Stimulated activated CD4-positive, alpha-beta T cell treated with anti-CD3 and anti-CD28 coated beads, Interleukin-1b, Interleukin-23, amount 100 ng/mL, for 1 hour (primary cell): ENCODE data around the gene MEGF6.

Source experiments
- DNase-seq, 2 donors: peaks; one replicate each; pipeline ENCODE4 v3.0.0-alpha.2; 2020; ENCODE audit warnings: low read depth in 2 of 2

Gene MEGF6

DNA sequence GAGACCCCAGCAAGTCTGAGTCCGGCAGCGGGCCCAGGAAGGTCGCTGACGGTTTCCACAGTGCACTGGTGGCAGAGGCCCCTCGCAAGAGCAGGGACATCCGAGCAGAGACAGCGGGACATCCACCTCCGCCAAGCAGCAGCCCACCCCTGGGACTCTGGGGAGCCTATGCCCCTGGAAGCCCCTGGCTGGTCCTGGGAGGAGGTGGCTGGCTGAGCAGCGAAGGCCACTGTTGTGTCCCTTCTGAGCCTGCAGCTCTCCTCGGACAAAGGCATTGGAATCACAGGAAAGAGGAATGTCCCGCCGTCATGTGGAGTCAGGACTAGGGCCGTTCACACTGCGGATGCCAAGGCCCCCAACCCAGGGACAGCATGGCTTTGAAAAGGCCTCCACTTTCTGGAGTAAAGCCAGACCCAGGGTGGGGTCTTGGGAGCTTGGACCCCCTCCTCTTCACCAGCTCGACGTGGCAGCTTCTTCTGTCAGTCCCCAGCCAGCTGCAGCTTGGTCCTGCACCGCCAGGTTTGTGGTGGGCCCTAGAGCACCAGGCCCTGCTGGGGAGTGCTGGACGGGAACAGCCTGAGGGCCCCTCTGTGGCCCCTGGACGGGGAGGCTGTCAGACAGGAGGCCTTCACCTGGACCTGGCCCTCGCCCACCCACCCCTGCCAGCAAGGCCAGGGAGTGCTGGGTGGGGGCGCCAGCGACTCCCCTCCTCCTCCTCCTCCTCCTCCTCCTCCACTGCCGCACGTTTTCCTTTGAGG is 1.4 kb downstream of the MEGF6 start:
- DNase-seq = no peak

- DNase-seq = no peak
These were observed 2.1 kb downstream of the MEGF6 start for GRCh38 chr1:3609016-3609768.

GRCh38 chr1:3608154-3608553 is 3.2 kb downstream of the MEGF6 start:
- DNase-seq = no peak

DNA sequence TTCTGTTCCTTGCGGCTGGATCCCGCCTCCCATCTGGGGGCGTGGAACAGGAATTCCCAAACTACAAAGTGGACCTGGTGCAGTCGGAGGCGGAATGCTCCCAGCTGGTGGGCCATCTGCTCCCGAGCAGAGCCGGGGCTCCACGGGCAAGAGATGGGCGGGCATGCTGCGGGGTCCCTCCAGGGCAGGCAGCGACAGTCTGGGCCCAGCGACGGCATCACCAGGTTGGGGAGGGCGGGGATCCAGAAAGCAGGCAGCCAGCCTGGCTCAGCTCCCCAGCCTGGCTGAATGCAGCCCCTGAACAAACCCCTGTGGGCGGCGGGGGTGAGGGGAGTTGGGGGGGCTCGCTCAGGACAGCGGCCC is 3.6 kb downstream of the MEGF6 start:
- DNase-seq = no peak

DNA sequence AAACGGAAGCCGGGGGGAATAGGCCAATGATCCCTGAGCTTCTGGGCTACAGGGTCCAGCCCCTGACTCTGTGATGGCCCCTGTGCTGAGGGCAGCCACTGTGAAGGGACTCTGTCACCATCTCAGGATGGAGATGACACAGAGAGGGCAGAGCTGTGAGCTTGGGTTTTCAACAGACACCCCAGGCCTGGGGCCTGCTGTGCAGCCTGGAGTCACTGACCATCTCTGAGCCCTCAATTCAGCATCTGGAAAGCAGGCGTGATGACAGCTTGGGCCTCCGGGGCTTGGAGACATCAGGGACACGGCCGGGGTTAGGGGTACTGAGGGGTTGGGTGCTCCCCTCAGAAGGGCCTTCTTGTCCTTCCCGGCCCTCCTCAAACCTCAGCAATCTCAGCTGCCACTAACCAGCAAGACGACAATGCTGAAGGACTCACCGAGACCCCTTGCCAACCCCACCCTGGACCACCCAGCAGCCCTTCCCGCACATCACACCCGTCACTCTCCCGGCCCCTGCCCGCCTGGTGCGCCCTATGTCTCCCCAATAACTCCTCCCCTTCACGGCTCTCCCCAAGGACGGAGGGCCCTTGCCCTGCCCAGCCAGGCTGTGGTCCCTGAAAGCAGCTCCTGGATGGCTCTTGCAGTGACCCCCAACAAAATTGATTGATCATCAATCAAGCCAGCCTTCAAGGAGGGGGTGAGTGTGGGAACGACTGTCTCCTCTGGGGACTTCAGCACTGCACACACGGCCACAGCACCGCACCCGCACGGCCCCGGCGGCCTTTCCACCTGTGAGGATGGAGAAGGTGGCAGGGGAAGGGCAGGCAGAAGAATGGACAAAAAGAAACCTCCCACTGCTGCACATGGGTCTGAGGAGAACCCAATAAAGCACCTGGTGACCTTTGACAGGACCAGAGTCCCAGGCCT is 4.3 kb downstream of the MEGF6 start:
- DNase-seq = no peak

DNA sequence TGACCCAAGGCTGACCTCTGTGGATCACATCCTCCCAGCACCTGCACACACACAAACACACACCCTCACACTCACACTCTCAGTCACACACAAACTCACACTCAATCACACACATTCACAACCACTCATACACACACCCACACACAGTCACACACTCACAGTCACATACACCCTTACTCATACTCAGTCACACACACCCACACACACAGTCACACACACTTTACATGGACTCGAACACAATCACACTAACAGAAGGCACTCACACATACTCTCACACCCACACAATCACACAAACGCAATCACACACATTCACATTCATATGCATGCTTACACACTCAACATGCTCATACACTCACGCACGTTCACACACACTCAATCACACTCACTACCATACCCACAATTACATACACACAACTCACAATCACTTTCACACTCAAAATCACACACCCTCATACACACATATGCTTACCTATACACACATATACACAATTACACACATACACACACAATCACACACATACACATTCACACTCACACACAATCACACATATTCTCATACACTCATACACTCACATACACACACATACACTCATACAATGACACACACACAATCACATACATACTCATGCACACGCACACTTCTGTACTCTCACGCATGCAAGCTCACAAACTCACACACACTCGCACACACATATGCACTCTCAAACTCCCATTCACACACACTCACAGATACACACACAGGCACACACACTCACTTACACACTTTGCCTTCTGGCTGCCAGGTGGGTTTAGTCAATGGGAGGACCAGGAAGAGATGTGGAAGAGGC is 6.1 kb downstream of the MEGF6 start:
- DNase-seq = no peak

- DNase-seq = no peak
These were observed 6.8 kb downstream of the MEGF6 start for GRCh38 chr1:3604468-3604974.

- no peak for DNase-seq
These were observed 7.5 kb downstream of the MEGF6 start for GRCh38 chr1:3603571-3604467.

DNA sequence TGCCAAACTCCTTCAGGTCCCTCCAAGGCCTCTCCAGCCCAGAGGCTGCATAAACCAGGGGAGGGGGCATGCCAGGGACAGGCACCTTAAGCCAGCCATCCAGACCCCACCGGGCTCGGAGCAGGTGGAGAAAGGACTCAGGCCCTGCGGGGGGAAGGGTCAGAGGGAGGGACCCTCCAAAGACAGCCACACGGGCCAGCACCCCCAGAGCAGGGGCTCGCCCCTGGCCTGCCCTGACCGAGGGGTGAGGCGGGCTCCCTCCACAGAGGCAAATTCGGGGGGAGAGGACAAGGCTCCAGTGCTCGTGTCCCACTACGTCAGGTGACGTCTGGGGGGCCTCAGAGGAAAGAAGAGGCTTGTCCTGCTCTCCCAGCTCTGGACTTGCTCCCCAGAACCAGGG is 8.2 kb downstream of the MEGF6 start:
- no peak for DNase-seq

DNA sequence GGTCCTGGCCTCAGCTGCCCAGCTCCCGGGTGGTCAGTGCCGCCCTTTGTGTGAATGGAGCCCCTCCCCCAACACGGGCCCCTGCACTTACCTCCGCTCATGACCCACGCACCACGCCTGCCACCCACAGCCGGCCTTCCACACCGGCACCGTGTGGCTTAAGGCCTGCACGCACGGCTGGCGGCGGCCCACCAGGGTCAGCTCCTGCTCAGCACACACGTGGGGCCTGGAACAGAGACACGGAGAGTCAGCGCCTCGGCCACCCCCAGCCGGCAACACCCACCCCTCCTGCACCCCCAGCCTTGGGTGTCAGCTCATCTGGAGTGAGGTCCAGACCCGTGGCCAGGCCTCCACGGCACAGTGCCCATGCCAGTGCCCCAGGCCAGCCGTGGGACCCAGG is 8.9 kb downstream of the MEGF6 start:
- DNase-seq = no peak

- no peak for DNase-seq
These were observed 9.6 kb downstream of the MEGF6 start for GRCh38 chr1:3601743-3602142.

DNA sequence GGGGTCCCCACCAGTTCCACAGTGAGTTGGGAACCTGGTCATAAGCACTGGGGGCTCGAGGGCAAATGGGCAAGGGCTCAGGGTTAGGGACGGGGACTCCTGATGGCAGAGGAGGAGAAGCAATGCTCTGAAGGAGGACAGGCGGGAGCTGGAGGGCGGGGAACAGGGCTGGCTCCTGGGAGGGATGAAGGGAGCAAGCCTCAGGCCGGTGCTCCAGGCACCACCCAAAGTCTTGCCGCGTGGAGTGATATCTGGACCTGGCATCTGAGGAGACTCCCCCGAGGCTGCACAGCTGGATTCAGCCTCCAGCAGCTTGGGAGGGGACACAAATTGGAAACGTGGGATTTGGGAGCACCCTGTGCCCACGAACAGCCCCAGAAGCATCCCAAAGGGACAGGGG is 11.0 kb downstream of the MEGF6 start:
- DNase-seq = no peak

- DNase-seq = no peak
These were observed 11.5 kb downstream of the MEGF6 start for GRCh38 chr1:3599816-3600215.

- no peak for DNase-seq
These were observed 12.0 kb downstream of the MEGF6 start for GRCh38 chr1:3599286-3599811.

DNA sequence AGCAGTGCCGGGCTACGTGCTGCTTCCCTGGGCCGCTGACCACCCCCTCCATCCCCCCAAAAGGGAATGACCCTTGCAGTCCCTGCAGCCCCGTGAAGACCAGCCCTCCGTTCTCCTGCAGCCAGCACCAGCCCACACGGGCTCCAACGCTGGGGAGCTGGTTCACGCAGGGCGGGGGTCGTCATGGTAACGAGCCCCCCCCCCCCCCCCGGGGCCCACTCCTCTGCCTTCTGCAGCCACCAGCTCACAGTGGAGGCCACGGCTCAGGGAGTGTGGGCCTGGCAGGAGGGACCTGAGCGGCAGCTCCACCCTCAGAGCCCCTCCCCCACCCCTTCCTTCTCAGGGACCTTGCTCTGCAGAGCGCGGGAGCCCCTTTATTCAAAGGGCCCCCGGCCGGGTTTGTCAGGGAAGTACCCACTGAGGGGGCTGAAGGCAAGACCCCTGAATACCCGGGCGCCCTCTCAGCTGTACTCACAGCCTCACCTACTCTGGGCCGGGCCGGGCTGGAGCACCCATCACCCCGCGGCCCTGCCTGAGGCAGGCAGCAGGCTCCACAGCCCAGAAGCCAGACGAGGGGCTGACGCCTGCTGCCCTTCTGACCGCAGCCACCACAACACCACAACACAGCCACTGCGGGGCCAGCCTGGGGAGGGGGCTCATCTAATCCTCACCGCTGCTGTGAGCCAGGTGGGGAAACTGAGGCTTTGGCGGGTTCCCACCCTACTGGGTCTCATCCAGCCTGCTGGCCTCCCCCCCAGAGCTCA is 12.6 kb downstream of the MEGF6 start:
- no peak for DNase-seq

- DNase-seq = no peak
These were observed 13.2 kb downstream of the MEGF6 start for GRCh38 chr1:3598051-3598491.

- no peak for DNase-seq
These were observed 13.7 kb downstream of the MEGF6 start for GRCh38 chr1:3597599-3597964.

DNA sequence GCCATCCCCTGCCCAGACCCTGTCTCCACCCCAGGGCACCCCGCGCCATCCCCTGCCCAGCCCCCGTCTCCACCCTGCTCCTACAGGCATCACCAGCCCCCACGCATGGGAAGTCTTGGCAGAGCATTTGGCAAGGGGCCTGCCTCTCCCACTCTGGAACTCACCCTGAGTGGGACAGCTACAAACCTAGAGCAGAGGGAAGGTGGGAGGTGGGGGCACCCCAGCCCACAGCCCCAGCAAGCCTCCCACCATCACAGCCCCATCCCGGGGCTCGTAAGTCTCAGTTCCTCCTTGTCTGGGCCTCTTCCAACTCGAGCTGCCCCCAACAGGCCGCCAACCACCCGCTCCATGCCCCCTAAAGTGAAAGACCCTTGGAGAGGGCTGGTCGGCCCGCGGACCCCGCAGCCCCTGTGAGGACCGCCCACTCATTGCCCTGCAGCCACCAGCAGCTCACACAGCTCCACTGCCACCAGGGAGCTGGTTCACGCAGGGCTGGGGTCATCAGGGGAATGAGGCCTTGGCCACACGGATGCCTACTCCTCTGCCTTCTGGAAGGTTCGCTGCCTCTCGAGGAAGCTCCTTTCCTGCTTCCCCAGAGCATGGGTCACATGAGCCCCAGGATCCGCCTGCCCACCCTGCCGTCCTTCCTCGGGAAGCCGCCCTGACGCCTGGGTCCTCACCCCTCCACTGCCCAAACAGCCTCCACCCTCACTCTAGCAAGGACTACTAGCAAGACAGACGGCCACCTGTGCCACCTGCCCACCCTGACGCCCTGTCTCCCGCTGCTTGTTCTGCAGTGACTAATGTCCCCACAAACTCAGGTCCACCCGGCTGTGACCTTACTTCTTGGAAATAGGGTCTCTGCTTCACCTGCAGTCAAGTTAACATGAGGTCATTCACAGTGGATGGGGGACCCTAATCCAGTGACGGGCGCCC is 14.4 kb downstream of the MEGF6 start:
- DNase-seq = no peak
